ENCODE data around the gene SMYD3. TPM values are rescaled to one million over a fixed set of nuclear protein-coding genes. Genes with fewer than 3 reads are reported as not detected.

SMYD3 gene
- total RNA-seq, 1 donor from 2014 or later, result 8.2 TPM

GRCh38 chr1:246518456-246519205 is 11.6 kb upstream of the SMYD3 start:
- DNase-seq (no peak), ATAC-seq (no peak)
- intact Hi-C loops (cut with micrococcal nuclease), result no loop called here

DNA sequence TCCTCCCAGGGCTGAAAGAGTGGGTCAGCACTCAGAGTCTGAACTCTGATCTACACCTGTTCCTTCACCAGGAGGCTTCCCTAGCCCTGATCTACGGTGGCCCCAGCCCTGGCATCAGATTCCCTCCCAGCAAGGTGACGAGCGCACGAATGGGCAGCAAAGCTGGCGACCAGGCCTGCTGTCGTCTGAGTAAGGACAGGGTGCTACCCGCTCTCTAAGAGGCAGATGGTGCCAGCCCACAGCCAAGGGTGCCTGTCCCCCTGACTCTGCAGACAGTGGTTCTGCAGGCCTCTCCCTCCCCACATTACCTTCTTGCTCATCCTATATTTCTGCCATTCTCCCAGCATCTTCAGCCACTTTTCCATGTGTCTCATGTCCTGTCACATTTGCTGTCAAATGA is 10.3 kb upstream of the SMYD3 start:
- intact Hi-C loops (cut with micrococcal nuclease), result no loop called here
- ATAC-seq (no peak), DNase-seq (no peak)

GRCh38 chr1:246516126-246516525 is 9.0 kb upstream of the SMYD3 start:
- intact Hi-C loops (cut with micrococcal nuclease), result no loop called here
- ATAC-seq (no peak), DNase-seq (no peak)

- DNase-seq (no peak), ATAC-seq (no peak)
- intact Hi-C loops (cut with micrococcal nuclease), result no loop called here
Measured at GRCh38 chr1:246515390-246516005, 8.4 kb upstream of the SMYD3 start.

DNA sequence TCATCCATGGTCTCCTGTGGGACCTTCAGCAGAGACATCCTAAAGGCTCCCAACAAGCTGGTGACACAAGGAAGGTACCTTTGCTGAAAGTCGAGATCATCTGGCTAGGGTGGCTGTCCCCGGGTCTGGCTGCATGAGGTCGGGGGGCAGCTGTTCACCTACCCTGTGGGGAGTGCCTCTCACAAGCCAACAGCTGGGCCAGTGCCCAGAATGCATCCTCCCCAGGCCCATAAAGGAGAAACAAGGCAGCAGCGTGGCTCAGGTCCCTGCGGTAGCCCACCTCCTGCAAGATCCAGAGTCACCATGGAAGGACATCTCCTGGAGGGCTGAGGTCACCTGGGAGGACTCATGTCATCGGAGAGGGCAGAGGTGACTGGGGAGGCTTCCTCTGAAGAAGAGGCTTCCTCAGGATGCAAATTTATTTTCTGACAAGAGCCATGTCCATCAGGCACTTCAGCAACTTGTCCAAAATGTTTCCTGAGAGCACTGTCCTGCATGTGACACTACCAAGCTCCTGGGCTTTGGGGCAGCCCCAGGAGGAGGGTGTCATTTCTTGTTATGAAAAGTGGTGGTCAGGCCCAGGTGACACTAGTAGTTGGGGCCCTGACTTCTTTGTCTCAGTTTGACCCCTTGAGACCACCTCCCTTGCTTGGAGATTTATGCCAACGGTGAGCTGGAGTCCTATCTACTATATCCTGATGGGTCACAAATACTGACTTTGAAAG is 6.7 kb upstream of the SMYD3 start:
- DNase-seq, result no peak
- intact Hi-C loops (cut with micrococcal nuclease), result no loop called here
- ATAC-seq, result no peak

- DNase-seq (no peak), ATAC-seq (no peak)
- intact Hi-C loops (cut with micrococcal nuclease), result no loop called here
Measured at GRCh38 chr1:246513041-246513440, 6.0 kb upstream of the SMYD3 start.

DNA sequence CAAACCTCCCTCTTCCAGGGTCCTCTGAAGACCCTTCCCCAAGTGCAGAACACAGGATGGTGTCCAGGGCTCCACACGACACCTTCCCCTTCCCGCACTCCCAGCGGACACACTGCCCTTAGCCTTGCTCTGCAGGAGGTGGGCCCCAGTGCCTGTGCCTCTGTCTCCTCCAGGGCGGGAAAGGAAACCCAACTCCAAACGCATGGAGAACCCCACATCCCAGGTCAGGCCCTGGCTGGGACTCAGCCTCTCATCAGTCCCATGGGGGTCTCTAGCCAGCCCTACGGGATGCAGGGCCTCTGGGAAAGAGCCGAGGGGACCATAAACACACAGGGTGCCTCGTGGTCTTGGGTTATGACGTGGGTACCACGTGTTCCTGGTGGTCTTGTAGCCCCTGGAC is 5.6 kb upstream of the SMYD3 start:
- intact Hi-C loops (cut with micrococcal nuclease), result no loop called here
- ATAC-seq (no peak), DNase-seq (no peak)

GRCh38 chr1:246512230-246512629 is 5.2 kb upstream of the SMYD3 start:
- intact Hi-C loops (cut with micrococcal nuclease), result no loop called here

DNA sequence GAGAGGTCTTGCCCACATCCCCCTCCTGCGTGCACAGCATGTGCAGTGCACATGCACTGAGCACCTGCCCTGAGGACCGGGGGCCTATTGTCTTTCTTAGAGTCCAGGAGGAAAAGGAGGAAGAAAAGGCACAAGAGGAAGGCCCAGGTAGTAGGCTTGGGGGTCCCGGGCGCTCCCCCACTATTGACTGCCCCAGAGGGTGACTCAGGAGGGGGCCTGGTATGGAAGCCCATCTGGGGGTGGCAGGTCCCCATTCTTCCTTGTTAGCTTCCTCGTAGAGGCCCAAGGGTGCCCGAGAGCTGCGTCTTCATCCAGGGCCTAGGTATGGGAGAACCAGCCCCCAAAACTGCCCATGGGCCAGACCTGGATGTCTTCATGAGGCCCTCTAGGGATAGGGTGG is 4.1 kb upstream of the SMYD3 start:
- ATAC-seq (no peak), DNase-seq (no peak)
- intact Hi-C loops (cut with micrococcal nuclease), result no loop called here

More at GRCh38 chr1:246512230-246512629, 5.2 kb upstream of the SMYD3 start:
- no peak for ATAC-seq
- DNase-seq, result no peak

DNA sequence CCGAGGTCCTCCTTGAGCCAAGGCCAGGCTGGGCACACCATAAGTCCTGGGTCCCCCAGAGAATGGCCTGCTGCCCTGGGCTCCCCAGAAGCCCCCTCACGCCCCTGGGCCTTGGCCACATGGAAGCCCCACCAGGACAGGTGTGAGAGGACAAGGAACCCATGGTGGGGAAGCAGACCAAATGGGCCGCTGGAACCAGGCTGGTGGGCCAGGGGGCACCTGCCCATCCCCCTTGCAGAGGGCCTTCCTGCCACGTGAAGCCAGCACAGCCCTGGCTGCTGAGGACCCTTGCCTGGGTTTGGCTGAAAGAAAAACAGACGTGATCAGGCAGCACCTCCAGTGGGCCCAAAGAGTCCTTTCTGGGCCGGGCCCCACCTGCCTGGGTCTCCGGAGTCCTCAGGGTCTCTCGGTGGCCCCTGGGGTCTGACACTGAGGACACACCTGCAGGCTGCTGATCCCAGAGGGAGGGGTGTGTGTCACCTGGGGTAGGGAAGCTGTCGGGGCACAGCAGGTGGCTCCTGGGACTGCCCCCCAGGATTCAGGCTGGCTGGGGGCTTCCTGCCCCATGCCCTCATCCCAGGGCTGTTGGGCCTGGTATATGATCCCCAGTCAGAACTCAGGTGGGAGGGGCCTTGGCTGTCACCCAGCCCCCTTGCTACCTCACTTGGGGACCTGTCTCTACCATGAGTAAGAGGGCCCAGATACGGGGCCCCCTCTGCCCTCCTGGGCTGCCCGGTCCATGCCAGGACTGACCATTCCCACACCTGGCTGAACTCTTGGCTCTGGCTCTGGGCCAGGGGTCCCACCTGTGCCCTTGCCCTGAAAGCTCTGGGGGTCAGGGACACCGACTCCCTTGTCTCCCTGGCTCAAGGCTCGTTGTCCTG is 3.3 kb upstream of the SMYD3 start:
- intact Hi-C loops (cut with micrococcal nuclease), result no loop called here
- ATAC-seq, result no peak
- no peak for DNase-seq

DNA sequence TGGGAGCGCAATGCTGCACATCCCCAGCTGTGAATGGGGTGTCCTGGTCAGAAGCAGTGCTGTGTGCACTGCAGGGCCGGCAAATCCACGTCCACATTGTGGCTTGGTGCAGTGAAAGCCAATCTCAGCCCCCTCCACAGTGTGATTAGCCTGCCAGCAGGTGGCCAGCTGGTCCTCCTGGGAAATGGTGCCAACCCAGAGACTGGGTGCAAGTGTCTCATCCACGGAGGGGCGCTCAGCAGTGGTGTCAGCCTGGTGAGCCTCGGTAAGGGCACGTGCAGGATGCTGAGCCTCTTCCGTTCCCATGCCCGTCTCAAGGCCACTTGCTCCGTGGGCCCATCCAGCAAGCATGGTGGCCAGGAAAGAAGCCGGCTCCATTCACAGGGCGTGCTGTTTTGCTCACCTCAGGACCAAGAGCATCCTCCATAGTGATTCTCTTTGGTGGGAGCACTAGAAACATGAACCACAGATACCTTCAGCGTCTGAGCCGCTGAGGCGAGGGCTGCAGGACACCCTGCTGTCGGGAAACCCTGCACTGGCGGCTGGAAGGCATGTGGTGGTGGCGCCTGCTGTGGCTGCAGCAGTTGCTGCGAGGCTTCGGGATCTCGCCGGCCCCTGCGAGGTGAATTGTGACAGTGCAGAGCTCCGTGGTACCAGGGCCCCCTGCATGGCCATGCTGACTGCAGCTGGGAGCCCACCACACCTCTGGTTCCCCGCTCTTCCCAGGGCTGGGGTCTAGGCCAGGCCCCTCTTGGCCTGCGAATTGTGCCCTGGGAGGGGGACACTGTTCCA is 2.0 kb upstream of the SMYD3 start:
- intact Hi-C loops (cut with micrococcal nuclease), result no loop called here
- ATAC-seq (no peak), DNase-seq (no peak)

GRCh38 chr1:246506367-246506673 is 759 bp downstream of the SMYD3 start:
- no peak for DNase-seq
- ATAC-seq, result no peak
- intact Hi-C loops (cut with micrococcal nuclease), result no loop called here

GRCh38 chr1:246503341-246503740 is 3.7 kb downstream of the SMYD3 start:
- intact Hi-C loops (cut with micrococcal nuclease), result no loop called here
- ATAC-seq (no peak), DNase-seq (no peak)

DNA sequence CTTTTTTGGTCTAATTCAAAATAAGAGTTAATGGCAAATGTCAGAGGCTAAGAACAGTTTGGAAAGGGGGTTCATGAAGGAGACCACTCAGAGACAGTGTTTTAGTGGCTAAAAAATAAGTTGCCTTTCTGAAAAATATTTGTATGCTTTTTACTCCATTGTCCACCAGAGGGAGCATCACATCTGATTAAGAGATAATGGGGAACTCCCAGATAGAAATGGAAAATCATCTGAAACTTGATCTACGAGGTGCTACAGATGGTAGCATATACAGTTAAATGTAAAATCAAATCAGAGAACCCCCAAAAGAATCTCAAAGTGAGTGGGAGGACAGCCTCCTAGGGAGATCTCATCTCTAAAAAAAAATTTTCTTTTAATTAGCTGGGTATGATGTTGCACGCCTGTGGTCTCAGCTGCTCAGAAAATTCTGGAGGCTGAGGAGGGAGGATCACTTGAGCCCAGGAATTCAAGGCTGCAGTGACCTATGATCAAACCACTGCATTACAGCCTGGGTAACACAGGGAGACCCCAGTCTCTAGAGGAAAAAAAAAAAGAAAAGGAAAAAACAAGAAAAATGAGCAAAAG is 9.7 kb downstream of the SMYD3 start:
- no peak for ATAC-seq
- DNase-seq, result no peak
- intact Hi-C loops (cut with micrococcal nuclease), result loop anchor here (5.0 kb wide), 1 partner anchor 200 kb away; no protein-coding TSS in a partner anchor

GRCh38 chr1:246492611-246493245 is 14.4 kb downstream of the SMYD3 start:
- peak; percentile 73 for DNase-seq
- ATAC-seq, result peak; percentile 96
- intact Hi-C loops (cut with micrococcal nuclease), result loop anchor here (2.0 kb wide), 1 partner anchor 1340 kb away; no protein-coding TSS in a partner anchor

- intact Hi-C loops (cut with micrococcal nuclease), result loop anchor here (2.0 kb wide), 1 partner anchor 1339 kb away; no protein-coding TSS in a partner anchor
- ATAC-seq (no peak), DNase-seq (no peak)
Measured at GRCh38 chr1:246491551-246492053, 15.5 kb downstream of the SMYD3 start.

DNA sequence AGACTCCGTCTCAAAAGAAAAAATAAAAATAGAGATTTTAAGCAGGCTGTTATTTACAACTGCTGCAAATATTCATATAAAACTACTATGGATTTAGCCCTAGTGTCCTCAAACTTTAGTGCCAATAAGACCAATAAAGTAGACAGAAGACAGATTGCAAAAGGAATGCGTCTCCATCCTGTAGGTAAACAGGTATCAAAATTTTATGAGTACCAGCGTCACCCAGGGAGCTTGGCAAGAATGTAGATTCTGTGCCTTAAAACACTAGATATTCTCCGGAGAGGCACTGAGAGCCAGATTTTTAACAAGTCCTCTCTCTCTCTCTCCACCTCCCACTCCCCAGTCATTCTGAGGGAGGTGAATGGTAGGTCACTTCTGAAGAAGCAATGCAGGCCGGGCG is 18.4 kb downstream of the SMYD3 start:
- DNase-seq, result no peak
- intact Hi-C loops (cut with micrococcal nuclease), result no loop called here
- ATAC-seq, result no peak

DNA sequence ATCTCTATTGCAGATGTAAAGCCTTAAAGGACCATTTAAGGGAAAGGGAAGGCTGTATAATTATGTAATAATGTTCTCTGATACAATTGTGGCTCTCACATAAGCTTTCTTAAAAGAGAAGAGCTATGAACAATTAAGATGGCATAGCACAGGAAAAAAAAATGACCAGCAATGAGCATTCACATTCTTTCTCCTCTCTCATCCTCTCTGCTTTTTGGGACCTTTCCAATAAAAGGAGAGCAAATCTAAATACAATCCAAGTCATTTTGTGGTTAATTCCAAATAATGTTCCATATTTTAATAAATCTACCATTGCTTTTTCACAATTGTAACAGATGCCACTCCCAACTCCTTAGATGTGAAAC is 23.5 kb downstream of the SMYD3 start:
- no peak for DNase-seq
- ATAC-seq, result no peak
- intact Hi-C loops (cut with micrococcal nuclease), result no loop called here

All from left ventricle myocardium superior (tissue), 1 donor.